GM23338 (cell line): ENCODE data around the gene MYLK. TPM values are rescaled to one million over a fixed set of nuclear protein-coding genes. Genes with fewer than 3 reads are reported as not detected.
A peak's percentile ranks its signal among the peaks of the same experiment; 100 is the strongest.

Experiments used
- ATAC-seq: fragments of 200-7000 bp; cut with Tn5 transposase; 3 replicates; pipeline ENCODE4 v1.9.1; 2020
- DNase-seq: peaks from one replicate; pipeline ENCODE4 v3.0.0-alpha.2; 2015; ENCODE audit warnings: low spot score
- H2AFZ ChIP-seq: fragments of 200-600 bp; sonication (generic); 2 replicates; pipeline ENCODE4 v1.8.0; 2016; ENCODE audit warnings: antibody characterized with exemption, mild to moderate bottlenecking, moderate library complexity
- H3F3A ChIP-seq: fragments of 200-600 bp; sonication (generic); replicated peaks from 2 replicates; pipeline ENCODE4 v1.8.0; 2017; ENCODE audit warnings: antibody characterized with exemption, mixed run types, low read depth
- H3K27ac ChIP-seq: fragments of 200-600 bp; sonication (generic); 2 replicates; pipeline ENCODE4 v1.6.1; 2016; ENCODE audit warnings: low read depth
- H3K27me3 ChIP-seq: fragments of 200-600 bp; sonication (generic); 2 replicates; pipeline ENCODE4 v1.8.0; 2016; ENCODE audit warnings: mild to moderate bottlenecking, mixed run types, moderate library complexity; ENCODE audit not compliant: insufficient read depth
- H3K36me3 ChIP-seq: fragments of 200-600 bp; sonication (generic); 2 replicates; pipeline ENCODE4 v1.8.0; 2016; ENCODE audit warnings: mild to moderate bottlenecking; ENCODE audit not compliant: insufficient read depth
- H3K4me1 ChIP-seq: fragments of 200-600 bp; sonication (generic); 2 replicates; pipeline ENCODE4 v1.8.0; 2016; ENCODE audit warnings: mild to moderate bottlenecking, moderate library complexity; ENCODE audit not compliant: insufficient read depth
- H3K4me2 ChIP-seq: fragments of 200-600 bp; sonication (generic); 2 replicates; pipeline ENCODE4 v1.7.1; 2017; ENCODE audit warnings: mixed run types
- H3K4me3 ChIP-seq: fragments of 200-600 bp; sonication (generic); 2 replicates; pipeline ENCODE4 v1.6.1; 2016; ENCODE audit warnings: mixed run types
- H3K79me2 ChIP-seq: fragments of 200-600 bp; sonication (generic); replicated peaks from 2 replicates; pipeline ENCODE4 v1.8.0; 2017; ENCODE audit warnings: mild to moderate bottlenecking; ENCODE audit not compliant: insufficient read depth
- H3K9me2 ChIP-seq: fragments of 200-600 bp; sonication (generic); 2 replicates; pipeline ENCODE4 v1.8.0; 2017; ENCODE audit not compliant: insufficient read depth
- H4K20me1 ChIP-seq: fragments of 200-600 bp; sonication (generic); replicated peaks from 2 replicates; pipeline ENCODE4 v1.8.0; 2017; ENCODE audit warnings: mild to moderate bottlenecking; ENCODE audit not compliant: insufficient read depth
- H3K27ac Mint-ChIP-seq: 2 replicates; pipeline ENCODE4 v1.8.0; 2020; ENCODE audit warnings: inconsistent platforms, mild to moderate bottlenecking, moderate library complexity, mixed read lengths
- H3K27me3 Mint-ChIP-seq: 3 replicates; pipeline ENCODE4 v1.8.0; 2022; ENCODE audit warnings: low read depth, mild to moderate bottlenecking, moderate library complexity, mixed read lengths, inconsistent platforms; ENCODE audit not compliant: insufficient read depth, poor library complexity
- H3K36me3 Mint-ChIP-seq: 3 replicates; pipeline ENCODE4 v1.8.0; 2021; ENCODE audit warnings: low read depth, mild to moderate bottlenecking, inconsistent platforms, moderate library complexity, mixed read lengths
- H3K4me1 Mint-ChIP-seq: 3 replicates; pipeline ENCODE4 v1.8.0; 2020; ENCODE audit warnings: mild to moderate bottlenecking, inconsistent platforms, mixed read lengths
- H3K4me3 Mint-ChIP-seq: 3 replicates; pipeline ENCODE4 v1.8.0; 2021; ENCODE audit warnings: moderate library complexity, mild to moderate bottlenecking, inconsistent platforms, mixed read lengths
- H3K9me3 Mint-ChIP-seq: 3 replicates; pipeline ENCODE4 v1.8.0; 2020; ENCODE audit warnings: moderate library complexity, mild to moderate bottlenecking, inconsistent platforms, mixed read lengths
- CREB1 ChIP-seq: fragments of 250-450 bp; sonication (Bioruptor Pico); IDR thresholded peaks from 2 replicates; pipeline ENCODE4 v1.5.0; 2020; ENCODE audit warnings: low read depth, mild to moderate bottlenecking, moderate library complexity
- CTCF ChIP-seq, 2 experiments: fragments of 200-600 bp in 1 of 2; sonication (generic) in 1 of 2; conservative IDR thresholded peaks; 2 replicates each; pipeline versions ENCODE4 v1.5.1 to v1.6.1; 2016 to 2017; ENCODE audit warnings: antibody characterized with exemption in 2 of 2, low read depth in 2 of 2, mild to moderate bottlenecking in 2 of 2, moderate library complexity in 1 of 2
- EZH2 ChIP-seq: fragments of 200-600 bp; sonication (generic); IDR thresholded peaks from one replicate; pipeline ENCODE4 v1.8.0; 2017; ENCODE audit warnings: antibody characterized with exemption, mild to moderate bottlenecking, low read depth; ENCODE audit not compliant: unreplicated experiment
- EZH2phosphoT487 ChIP-seq: fragments of 200-600 bp; sonication (generic); IDR thresholded peaks from one replicate; pipeline ENCODE4 v1.8.1; 2018; ENCODE audit warnings: antibody characterized with exemption; ENCODE audit not compliant: unreplicated experiment
- JUNB ChIP-seq: IDR thresholded peaks from one replicate; pipeline ENCODE4 v1.6.1; 2016; ENCODE audit warnings: antibody characterized with exemption; ENCODE audit not compliant: unreplicated experiment
- NANOG ChIP-seq: IDR thresholded peaks from 2 replicates; pipeline ENCODE4 v1.6.1; 2016; ENCODE audit warnings: antibody characterized with exemption, borderline replicate concordance
- POLR2AphosphoS5 ChIP-seq: IDR thresholded peaks from 2 replicates; pipeline ENCODE4 v1.6.1; 2016; ENCODE audit warnings: antibody characterized with exemption, low read depth
- STAT1 ChIP-seq: IDR thresholded peaks from one replicate; pipeline ENCODE4 v1.6.1; 2016; ENCODE audit warnings: antibody characterized with exemption; ENCODE audit not compliant: unreplicated experiment
- ZNF114 ChIP-seq: fragments of 250-450 bp; sonication (Bioruptor Pico); IDR thresholded peaks from 2 replicates; pipeline ENCODE4 v1.5.0; 2020; ENCODE audit warnings: mild to moderate bottlenecking, moderate library complexity
- ZNF331 ChIP-seq: fragments of 250-450 bp; sonication (Bioruptor Pico); IDR thresholded peaks from 2 replicates; pipeline ENCODE4 v1.5.0; 2020; ENCODE audit warnings: low read depth, mild to moderate bottlenecking, moderate library complexity
- ZNF462 ChIP-seq: fragments of 250-450 bp; sonication (Bioruptor Pico); IDR thresholded peaks from 2 replicates; pipeline ENCODE4 v1.5.0; 2020; ENCODE audit warnings: mild to moderate bottlenecking, moderate library complexity
- polyA plus RNA-seq: library from polyadenylated mRNA; unstranded; fragments of >200 nt; fragmentation: Nextera tagmentation; extraction: Ambion mirVana; gene quantifications from 2 replicates; pipeline ENCODE4 v1.2.1, GENCODE V29; 2016
- total RNA-seq: library from RNA; depleted of rRNA; stranded (reverse); fragments of >200 nt; shearing (Covaris generic); gene quantifications from 2 replicates; pipeline ENCODE4 v1.2.3, GENCODE V29; 2014
- TF ChIP-seq, protein P1 (sequence below): IDR thresholded peaks from one replicate; pipeline ENCODE4 v1.6.1; 2018; ENCODE audit warnings: antibody characterized with exemption; ENCODE audit not compliant: unreplicated experiment
- TF ChIP-seq, protein P2 (sequence below): IDR thresholded peaks from 2 replicates; pipeline ENCODE4 v1.6.1; 2016; ENCODE audit warnings: antibody characterized with exemption

Gene MYLK
- total and polyA plus RNA-seq, 2 experiments from 2014 or later = 11.5 to 17.9 TPM

- H4K20me1 ChIP-seq = no peaks in the 10 kb centered on the region; the same call in 1 of the 2 replicates
- no peak overlapping the region for H3K4me2 ChIP-seq
- H3K36me3 ChIP-seq = peaks cover 27% of the 10 kb centered on the region
- H3K79me2 ChIP-seq = peaks cover 36% of the 10 kb centered on the region
- no peak overlapping the region for H3K27ac ChIP-seq
- ATAC-seq (no peak), DNase-seq (no peak)
- Mint-ChIP-seq H3K27me3 (peaks cover 4% of the 10 kb centered on the region), H3K4me3 (no peak overlapping the region), H3K4me1 (peaks cover 15% of the 10 kb centered on the region; the same call in 2 of the 3 replicates), H3K36me3 (peaks cover 55% of the 10 kb centered on the region), H3K9me3 (peaks cover 50% of the 10 kb centered on the region), H3K27ac (no peak overlapping the region)
- peaks cover 19% of the 10 kb centered on the region for H3K4me1 ChIP-seq
- TF ChIP-seq, protein P1, sequence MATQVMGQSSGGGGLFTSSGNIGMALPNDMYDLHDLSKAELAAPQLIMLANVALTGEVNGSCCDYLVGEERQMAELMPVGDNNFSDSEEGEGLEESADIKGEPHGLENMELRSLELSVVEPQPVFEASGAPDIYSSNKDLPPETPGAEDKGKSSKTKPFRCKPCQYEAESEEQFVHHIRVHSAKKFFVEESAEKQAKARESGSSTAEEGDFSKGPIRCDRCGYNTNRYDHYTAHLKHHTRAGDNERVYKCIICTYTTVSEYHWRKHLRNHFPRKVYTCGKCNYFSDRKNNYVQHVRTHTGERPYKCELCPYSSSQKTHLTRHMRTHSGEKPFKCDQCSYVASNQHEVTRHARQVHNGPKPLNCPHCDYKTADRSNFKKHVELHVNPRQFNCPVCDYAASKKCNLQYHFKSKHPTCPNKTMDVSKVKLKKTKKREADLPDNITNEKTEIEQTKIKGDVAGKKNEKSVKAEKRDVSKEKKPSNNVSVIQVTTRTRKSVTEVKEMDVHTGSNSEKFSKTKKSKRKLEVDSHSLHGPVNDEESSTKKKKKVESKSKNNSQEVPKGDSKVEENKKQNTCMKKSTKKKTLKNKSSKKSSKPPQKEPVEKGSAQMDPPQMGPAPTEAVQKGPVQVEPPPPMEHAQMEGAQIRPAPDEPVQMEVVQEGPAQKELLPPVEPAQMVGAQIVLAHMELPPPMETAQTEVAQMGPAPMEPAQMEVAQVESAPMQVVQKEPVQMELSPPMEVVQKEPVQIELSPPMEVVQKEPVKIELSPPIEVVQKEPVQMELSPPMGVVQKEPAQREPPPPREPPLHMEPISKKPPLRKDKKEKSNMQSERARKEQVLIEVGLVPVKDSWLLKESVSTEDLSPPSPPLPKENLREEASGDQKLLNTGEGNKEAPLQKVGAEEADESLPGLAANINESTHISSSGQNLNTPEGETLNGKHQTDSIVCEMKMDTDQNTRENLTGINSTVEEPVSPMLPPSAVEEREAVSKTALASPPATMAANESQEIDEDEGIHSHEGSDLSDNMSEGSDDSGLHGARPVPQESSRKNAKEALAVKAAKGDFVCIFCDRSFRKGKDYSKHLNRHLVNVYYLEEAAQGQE = no peak
- TF ChIP-seq CTCF (conservative IDR thresholded peaks at IDR 0.05; ENCODE audit: low read depth in 2 of 2) = no peak
- TF ChIP-seq CREB1 (CRISPR knock-in tag) = no peak
- TF ChIP-seq JUNB = no peak
- no peak for TF ChIP-seq NANOG
- no peak for TF ChIP-seq EZH2phosphoT487
- TF ChIP-seq ZNF331 (CRISPR knock-in tag) = no peak
- no peak for TF ChIP-seq STAT1
- TF ChIP-seq ZNF462 (CRISPR knock-in tag) = no peak
- TF ChIP-seq POLR2AphosphoS5 = no peak
- no peak for TF ChIP-seq EZH2
- no peak for TF ChIP-seq ZNF114 (CRISPR knock-in tag)
- TF ChIP-seq, protein P2, sequence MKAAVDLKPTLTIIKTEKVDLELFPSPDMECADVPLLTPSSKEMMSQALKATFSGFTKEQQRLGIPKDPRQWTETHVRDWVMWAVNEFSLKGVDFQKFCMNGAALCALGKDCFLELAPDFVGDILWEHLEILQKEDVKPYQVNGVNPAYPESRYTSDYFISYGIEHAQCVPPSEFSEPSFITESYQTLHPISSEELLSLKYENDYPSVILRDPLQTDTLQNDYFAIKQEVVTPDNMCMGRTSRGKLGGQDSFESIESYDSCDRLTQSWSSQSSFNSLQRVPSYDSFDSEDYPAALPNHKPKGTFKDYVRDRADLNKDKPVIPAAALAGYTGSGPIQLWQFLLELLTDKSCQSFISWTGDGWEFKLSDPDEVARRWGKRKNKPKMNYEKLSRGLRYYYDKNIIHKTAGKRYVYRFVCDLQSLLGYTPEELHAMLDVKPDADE = no peak
- H3K4me3 ChIP-seq = peak overlapping the region; percentile 87; the same call in 1 of the 2 replicates
- no peaks in the 10 kb centered on the region for H3K9me2 ChIP-seq
- H3K27me3 ChIP-seq = no peaks in the 10 kb centered on the region
- H2AFZ ChIP-seq = no peak overlapping the region
- H3F3A ChIP-seq = 0 out of 2 replicates have a peak, but pooled peaks cover 5% of the 10 kb centered on the region
These were observed 296.7 kb downstream of the MYLK start for GRCh38 chr3:123587401-123587800.
